Activated CD4-positive, alpha-beta T cell treated with anti-CD3 and anti-CD28 coated beads for 24 hours (primary cell): ENCODE results near the gene RAB6B.

Experiments used
- DNase-seq, 2 donors: peaks; one replicate each; pipeline ENCODE4 v3.0.0-alpha.2; 2020; ENCODE audit warnings: low read depth in 2 of 2

RAB6B gene

DNA sequence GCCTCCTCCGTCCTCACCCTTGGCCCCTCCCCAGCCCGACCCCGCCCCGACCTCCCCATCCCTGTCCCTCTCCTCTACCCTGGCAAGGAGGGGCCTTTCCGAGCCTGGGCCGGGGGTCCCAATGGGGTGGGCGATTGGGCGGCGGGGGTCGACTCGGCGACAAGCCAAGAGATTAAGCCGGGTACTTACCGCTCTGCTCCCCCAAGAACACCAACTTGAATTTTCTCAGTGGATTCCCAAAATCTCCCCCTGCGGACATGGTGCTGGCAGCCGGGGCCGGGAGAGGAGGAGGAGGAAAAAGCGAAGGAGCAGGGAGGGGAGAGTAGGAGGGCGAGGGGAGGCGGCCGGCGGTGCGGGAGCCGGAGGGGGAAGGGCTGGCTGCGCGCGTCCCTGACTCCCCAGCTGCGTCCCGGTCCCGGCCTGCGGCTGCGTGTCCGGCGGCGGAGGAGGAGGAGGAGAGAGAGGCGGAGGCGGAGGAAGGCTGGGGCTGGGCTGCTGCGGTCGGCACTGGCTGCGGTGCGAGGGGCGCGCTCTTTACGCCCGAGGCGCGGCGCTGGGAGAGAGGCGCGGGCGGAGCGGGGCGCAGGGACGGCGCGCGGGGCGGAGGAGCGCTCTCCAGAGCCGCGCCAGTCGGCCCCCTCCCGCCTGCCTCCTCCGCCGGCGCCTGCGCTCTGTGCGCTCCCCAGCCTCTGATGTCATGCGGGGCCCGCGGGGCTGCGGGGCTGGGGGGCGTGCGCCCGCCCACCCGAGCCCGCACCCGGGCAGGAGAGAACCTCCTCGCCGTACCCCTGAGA is at the start of gene RAB6B:
TSS of gene RAB6B (minus strand) at position 675 of the 794 bp plus-strand sequence. CDS start at position 259, 416 bp downstream.
- DNase-seq = peak in 1 of 2 donors; percentile 4

DNA sequence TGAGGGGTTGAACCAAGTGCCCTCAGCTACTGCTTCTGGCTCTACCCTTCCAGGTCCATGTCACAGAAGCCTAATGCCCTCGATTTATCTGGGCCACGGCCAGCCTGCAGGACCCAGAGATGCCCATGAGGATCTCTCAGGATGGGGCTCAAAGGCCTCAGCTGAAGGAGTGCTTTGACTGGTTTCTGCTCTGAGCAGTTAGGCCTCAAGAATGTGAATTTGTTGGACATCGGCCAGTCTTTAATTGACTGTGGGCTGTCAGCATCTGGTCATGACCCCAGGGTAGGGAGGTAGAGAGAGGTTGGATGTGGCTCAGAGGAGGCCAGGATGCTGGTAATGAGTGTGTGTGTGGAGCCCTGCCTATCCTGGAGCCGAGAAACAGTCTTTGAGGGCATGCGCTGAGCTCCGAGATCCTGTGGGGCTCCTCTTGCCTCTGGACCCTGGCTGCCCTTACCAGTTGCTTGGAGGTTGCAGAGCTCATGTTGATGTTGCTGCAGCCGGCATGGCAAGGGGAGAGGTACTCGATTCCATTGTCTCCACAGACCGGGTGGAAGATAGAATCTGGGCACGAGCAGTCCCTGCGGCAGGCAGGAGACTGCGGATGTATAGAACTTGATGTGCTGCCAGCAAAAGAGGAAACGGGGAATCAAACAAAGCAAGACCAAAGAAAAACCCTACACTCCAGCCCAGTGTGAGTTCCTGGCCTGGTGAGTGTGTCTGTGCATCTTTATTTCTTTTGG is 49.1 kb upstream of the RAB6B start:
- DNase-seq = no peak

DNA sequence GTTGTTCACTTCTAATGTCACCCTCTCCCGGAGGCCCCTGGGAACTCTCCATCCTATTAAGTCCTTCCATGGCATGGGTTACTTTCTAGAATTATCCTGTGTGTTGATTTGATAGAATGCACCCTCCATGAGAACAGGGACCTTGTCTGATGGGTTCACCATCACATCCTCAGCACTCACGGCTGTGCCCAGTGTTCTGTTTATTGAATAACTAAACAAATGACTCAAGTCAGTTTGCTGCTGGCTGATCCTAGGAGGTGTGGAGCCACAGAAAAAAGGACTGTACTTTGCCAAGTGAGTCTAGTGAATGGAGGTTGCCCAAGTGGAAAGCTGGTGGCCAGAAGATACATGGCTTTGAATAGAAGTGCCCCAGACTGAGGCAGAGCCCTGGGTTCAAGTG is 48.5 kb upstream of the RAB6B start:
- no peak for DNase-seq

DNA sequence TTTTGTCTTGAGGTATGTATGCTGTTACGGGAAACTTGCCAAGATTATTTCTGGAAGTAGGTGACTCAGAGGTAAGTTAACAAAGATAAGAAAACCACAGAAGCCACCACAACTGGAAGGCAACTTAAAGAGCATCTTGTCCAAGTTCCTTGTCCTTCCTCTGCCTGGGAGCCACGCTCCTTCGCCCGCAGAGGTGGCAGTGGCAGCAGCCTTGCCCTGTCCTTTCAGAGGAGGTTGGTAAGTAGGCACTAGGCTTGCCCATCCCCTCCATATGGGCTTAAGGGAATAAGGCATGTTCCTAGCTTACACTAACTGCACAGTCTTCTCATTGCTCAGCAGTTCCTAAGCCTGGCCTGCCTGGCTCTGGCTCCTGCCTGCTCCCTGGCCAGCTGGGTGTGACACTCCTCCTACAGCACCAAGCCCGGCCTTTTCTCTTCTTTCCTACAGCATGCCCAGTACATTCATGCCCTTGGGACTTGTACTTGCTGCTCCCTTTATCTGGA is 48.0 kb upstream of the RAB6B start:
- DNase-seq = no peak

DNA sequence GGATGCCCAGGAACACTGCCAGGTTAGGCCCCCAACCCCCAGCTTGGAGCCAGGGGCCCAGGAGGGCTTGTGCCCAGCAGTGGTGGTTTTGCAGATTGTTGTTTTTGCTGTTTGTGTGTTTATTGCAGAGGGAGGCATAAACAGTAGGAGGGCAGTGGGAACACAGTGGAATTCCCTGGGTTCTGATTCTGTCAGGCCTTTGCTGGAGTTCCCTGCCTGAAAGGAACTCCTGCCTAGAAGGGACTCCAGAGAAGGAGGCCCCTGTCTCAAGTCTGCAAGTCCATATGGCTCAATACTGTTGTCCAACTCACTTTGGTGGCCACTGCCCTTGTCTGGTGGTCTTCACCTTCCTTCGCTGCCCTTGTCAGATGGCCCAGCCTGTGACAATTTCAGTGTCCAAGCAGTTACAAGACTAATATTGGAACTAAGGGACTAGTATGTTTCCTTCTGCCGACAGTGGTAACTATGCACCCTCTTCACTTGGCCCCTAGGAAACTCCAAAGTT is 47.4 kb upstream of the RAB6B start:
- no peak for DNase-seq

DNA sequence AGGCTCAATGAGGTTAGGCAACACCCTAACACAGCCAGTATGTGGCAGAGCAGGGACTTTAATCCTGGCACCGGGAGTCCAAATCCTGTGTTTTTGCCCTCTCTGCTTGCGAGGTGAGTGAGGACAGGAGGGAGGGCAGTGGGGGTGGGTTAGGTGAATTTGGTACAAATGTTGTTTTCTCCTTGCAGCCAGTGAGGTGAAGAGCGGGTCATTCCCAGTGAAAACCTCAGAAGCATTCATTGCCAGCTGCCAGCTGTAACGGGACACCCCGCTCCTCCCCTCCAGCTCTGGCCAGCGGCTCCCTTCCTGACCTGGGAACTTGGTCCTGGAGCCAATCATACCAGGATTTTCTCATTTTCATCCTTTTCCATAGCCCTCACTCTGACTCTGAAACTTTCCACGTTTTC is 45.7 kb upstream of the RAB6B start:
- DNase-seq = no peak

DNA sequence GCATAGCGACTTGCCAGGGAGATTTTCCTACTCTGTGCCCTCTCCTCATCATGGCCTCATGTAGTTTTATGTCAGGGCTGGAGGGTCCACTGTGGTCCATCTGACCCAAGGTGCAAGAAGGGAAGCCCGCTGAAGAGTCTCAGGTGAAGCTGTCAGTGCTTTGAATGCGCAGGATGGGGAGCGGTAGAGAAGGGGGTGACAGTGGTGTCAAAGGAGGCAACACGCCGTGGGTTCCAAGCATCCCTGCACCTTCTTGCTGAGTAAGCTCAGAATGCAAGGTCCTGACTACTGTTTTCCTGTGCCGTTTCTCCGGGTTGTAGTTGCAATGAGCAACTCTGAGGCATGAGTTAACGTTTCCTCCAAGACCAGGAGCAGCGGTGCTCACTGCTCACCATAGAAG is 44.9 kb upstream of the RAB6B start:
- no peak for DNase-seq

DNA sequence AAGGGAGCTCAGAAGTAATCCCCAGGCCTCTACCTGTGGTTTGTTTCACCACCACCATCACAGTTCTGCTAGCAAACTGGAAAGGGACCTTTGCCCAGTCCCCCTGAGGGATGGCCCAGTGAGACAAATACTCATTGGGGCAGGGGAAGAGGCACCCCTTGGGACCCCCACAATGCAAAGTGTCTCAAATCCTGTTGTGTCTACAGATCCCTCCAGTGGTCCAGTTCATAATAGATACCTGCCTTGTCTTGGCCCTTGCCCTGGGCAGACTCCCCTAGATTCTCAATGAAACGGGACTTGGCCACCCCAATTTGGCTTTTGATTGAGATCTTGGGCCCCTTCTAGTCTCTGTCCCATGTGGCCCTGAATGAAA is 43.8 kb upstream of the RAB6B start:
- DNase-seq = no peak

DNA sequence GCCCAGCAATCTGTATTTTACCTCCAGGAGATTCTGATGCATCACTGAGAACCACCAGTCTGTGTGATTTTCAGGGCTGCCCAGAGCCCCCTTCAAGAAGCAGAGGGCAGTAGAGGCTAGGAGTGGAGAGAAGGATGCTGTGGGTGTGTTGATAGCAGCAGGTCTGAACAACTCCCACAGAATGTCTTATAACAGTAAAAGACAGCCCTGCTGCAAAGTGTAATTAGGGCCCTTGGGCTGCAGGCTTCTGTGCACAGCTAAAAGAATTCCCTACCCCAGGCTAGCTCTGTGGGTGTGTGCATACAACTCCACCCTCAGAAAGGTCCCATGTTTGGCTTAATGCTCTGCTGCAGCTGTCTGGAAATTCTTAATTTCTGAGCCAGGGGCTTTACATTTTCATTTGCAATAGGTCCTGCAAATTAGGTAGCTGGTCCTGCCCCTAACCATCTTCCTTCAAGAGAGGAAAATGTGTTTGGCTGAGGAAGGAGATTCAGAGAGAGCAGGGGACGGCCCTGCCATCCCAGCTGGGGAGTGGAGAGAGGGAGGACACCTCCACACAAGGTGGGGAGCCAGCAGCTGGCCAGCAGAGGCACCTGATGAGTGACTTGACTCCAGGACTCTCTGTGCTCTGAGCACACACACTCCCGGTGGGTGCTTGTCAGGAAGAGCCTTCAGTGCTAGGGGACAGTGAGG is 43.2 kb upstream of the RAB6B start:
- no peak for DNase-seq

DNA sequence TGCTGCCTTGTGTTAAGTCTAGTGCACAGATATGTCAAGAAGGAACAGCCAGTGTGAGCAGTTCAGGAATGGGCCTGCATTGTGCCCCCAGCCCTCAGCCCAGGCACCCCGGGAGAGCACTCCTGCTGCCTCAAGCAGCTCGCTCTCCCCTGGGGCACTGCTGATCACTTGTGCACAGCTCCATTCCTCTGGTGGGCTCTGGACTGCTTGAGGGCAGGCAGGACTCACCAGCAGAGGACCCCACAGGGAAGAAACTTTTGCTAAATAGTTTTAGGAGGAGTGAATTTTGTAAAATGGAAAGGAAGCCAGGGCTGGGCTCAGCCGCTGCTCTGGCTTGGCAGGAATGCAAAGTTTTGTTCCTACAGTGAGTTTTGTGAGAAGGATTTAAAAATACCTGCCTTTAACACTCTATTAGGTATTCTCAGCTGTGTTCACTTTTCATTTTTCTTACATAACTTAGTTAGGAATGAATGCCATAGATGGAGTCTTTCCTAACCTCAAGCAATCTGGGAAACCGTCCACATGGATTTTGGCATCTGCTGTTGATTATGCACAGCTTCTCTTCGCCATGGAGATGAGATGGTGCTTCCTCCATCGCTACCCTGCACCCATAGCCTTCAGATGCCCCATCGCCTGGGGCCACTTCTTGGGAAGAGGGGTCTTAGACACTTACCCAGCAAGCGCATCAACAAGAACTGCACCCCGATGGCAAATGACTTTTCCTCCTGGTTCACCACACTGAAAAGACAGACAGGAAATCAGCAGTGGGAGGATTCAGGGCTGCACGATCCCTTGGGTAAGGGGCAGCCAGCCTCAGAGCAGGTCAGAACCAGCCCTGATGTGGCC is 42.3 kb upstream of the RAB6B start:
- DNase-seq = no peak

DNA sequence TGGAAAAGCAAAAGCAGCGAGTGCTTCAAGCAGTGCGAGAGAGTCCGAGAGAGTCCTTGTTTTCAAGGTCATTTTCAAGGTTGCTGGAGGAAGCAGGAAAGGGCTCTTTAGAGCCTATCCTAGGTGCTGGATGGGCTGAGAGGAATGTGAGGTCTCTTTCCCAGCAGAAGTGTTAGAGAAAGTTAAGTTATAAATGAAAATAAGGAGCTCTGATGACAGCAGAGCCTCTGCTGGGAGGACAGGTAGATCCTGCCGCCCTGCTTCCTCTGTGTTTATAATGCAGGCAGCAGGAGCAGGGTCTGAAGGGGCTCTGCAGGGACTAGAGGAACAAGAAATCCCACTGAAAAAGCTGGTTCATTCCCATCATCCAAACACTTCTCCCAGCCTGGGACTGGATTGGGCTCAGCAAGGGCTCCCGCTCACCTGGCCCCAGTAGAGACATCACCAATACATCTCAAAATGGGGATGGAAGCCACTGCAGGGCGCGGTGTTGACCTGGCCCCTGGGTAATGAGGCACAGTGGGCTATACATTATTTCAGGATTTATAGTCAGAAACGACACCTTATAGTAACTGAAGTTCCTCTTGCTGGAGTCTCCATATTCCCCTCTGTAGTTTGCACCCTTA is 41.5 kb upstream of the RAB6B start:
- no peak for DNase-seq

DNA sequence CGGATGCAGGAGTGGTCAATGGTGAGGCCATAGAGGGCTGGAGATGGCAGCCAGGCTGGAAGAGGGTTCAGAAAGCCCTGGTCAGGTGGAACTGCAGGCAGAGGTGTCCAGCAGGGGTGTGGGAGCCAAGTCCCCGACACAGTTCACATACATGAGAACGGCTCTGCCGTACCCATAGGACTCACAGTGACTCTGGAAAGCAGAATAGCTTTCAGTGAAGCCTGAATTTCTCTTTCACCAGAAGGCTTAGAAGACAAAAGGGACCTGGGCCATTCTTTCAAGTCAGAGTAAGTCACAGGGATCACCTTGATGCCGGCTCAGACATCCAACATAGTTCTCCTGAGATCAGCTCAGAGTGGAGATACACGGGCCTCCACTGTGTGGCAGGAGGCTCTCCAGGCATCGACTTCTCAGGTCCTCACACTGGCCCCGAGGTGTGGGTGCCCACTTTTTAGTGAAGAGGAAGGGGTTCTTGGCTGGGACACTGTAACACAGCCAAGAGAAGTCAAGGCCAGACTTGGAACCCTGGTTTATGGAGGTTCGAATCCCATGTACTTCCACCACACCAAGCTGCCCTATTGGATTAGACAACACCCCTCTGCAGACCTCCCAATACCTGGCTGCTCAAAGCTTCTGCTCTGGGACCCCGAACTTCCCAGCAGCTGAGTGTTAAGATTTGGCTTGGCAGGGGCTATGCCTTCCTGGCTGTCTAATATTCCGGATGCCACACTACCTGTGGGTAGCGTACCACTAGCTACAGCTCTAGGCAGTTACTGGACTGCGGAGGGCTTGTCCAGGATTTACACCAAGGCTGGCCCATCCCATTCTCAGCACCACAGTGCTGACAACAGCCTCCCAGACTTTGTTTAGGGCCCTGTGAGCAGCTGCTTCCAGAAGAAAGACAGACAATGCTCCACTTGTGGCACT is 40.4 kb upstream of the RAB6B start:
- no peak for DNase-seq

DNA sequence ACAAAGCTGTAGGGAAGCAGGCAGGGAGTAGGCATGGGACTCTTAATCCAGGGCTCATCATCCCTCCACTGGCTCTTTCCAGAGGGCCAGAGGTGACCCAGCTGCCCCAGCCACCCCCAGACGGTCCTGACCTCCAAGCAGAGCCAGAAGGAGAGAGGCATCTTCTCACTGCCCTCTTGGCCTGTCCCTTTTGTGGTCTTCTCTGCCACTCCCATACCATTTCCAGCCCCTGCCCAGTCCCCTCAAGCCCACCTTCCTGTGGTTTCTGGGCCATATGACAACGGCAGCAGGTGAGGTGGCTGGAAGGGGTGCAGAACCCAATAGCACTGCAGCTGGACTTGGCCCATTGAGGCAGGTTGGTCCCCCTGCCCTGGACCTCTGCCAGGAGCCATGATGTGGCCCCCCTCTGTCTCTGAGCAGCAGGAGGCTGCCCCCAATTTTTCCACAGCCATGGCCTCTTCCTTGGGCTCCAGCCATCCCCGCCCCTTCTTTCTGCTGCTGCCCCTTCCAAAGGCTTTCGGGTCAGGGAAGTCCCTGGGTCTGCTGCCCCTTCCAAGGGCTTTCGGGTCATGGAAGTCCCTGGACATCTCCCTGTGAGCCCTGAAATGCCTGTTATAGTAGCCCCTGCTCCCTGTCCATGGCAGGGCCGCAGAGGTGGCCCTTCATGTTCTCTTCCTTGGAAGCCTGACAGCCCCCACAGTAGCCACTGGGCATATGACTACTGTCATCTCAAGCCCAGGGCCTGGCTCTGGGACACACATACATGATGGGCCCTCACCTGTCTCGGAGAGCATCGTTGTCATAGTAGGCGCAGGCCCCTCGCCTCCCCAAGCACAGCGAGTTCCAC is 39.5 kb upstream of the RAB6B start:
- no peak for DNase-seq

DNA sequence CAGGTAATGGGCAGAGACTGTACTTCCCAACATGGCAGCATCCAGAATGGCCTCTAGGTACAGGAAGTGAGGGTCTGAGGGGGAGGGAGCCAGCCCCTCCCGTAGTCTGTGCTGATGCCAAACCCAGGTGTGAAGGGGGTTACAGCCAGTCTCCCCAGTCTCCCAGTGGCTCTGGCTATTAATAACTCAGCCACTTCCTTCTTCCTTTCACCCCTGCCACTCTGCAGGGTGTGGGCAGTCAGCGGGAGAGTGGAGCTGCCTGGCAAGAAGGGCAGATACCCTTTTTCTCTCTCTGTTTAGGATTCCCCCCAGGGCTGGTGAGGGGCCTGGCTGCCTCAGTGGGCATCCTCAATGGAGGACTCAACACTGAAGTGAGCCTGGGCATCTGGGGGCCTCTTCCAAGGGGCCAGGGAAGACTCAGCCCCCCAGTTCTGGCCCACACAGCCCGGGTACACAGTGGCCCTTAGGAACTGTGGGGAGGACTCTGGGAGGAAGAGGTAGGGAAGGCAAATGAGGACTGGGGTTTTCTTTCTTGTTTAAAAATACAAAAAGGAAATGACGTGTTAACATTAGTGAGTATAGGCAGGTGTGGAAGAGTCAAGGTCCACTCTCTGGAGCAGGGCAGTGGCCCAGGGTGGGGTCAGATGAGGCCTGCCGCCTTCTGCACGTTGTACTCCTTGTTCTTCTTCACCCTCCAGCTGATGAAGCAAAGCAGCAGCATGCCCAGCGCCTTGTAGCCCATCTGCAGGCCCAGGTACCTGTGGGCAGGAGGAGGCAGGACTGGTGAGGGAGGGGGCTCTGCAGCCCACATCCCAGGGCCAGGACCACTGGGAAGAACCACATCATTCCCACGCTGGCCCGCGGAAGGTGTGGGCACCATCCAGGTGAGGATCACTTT is 38.6 kb upstream of the RAB6B start:
- no peak for DNase-seq

DNA sequence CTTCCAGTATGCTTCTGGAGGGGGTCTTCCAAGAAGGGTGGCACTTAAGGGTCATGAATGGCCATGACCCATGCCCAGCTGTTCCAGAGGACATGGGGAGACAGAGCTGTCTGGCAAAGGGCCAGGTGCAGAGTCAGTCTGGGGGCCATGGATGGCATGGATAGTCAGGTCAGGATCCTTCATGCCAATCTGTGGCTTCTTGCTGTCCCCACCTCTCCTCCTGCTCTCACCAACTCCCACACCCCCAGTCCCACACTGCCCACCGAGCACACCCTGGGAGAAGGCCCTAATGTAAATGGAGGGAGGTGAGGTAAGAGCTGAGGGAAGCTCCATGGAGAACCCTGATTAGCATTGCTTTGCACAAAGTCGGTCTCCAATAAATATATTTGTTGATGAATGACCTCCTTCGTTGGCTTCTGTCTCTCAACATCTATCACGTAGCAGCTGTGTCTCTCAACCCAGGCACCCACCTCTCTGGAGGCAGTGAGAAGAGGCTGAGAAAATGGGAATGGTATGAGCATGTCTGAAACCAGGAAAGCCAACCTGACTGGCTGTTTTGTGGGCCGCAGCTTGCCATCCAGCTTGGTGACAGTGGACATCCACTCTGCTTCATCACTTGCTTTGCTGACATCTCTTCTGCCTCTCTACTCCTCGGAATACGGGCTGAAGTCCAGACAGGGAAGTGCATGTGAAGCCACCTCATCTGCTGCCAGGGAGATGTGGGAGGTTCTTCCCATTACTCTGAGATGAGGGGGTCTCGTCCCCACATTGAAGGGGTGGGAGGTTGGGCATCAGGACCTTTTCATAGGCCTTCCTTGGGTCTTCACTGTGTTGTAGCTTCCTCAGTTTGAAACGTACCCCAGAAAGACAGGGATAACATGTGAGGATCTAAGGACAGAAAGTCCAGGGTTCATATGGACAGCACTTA is 37.7 kb upstream of the RAB6B start:
- no peak for DNase-seq

DNA sequence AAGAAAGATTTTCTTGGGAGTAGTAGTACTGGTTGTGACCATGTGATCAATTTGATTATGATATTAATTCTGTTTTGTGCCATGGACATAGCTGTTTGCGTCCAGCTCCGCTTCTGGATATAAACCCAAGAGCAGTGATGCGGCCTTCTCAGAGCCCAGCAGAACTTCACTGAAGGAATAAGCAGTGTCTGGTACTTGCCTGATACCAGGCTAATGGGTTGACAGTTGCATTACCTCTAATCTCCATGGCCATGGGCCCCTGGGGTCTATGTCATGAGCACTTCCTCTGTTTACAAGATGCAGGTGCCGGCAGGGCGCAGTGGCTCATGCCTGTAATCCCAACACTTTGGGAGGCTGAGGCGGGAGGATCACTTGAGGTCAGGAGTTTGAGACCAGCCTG is 36.3 kb upstream of the RAB6B start:
- no peak for DNase-seq

DNA sequence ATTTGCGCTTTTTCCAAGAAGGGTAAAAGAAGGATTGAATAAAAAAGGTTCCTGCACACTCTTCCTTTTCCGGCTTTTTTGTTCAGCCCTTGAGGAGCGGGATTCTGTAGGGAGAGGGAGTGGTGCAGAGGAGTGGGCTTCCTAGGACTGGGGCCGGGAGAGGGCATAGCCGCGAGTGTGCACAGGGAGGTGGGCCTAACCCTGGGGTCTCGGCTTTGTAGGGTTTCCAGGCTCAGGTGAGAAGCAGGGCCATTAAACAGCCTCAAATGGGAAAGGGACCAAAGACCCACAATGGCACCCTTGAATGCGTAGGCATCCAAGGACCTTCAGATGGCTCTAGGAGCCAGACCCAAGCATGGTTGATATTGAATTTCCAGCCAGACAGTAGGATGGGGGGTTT is 35.4 kb upstream of the RAB6B start:
- DNase-seq = no peak
